SKM-1 (cell line): ENCODE measurements around the gene FBXL7.

Experiments
- DNase-seq: peaks from one replicate; lab custom pipeline; 2025; ENCODE audit not compliant: unreplicated experiment; lab: John Stamatoyannopoulos, UW

Gene FBXL7

DNA sequence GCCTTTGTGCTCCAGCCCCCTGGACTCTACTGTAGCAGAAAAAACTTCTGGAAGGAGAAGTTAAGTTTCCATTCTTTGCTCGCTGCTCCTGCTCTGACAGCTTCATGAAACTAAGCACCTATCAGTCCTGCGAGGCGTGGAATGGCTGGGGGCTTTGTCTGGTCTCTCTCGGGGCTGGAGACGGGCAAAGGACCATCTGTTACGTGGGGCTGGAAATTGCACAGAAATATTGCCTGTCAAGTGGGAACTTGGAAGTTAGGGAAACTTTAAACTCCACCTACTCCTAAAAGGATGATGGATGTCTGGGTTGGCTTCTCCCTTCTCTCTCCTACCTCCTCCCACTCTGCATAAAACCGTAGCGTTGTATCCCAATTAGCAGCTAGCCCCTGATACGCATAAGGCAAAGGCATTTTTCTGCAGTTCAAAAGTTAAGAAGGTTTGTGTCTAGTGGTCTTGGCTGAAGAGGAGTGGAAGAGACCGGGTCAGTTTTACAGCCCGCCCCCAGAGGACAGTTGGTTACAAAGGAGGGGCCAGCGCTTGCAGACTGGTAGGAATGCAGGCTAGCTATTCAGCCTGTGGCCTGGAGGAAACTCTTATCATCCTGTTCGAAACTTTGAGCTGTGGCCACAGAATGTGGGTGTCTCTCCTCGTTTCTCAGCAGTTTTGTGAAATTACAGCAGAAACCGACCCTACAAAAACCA, 1.3 kb downstream of the FBXL7 start:
- DNase-seq = no peak

DNA sequence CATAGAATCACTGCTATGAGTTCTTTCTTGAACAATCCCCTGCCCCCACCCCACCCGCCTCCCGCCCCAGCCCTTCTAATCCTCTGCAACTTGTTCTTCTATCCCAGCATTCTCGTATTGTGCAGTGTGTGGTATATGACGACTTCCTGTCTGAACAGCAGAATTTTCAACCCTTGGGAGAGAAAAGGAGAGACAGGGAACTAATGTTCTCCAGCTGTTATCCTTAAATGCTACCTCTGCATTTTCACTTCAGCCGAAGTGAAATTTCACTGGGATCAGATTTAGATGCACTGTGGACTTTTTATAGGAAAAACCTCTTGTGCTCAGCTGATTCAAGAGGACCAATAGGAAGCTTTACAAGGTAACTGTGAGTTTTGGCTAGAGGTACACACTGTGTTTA, 2.2 kb downstream of the FBXL7 start:
- DNase-seq = no peak

GRCh38 chr5:15506146-15506545, 6.2 kb downstream of the FBXL7 start:
- no peak for DNase-seq

DNA sequence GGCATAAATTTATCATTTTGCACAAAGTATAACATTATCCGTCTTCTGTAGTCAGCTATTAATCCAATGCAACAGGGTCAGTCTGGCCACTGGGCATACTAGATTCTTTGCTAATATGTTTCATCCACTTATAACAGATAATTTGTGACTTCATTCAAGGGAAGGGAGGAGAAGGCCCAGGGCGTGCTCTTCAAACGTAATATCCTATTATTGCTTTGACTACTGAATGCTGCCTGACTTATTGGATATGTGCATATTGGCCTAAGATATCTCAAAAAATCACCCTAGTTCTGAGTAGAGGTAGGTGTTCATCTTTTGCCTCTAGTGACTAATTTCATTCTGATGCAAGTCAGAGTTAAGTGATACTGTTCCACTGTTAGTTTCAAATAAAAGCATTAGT, 6.9 kb downstream of the FBXL7 start:
- no peak for DNase-seq

DNA sequence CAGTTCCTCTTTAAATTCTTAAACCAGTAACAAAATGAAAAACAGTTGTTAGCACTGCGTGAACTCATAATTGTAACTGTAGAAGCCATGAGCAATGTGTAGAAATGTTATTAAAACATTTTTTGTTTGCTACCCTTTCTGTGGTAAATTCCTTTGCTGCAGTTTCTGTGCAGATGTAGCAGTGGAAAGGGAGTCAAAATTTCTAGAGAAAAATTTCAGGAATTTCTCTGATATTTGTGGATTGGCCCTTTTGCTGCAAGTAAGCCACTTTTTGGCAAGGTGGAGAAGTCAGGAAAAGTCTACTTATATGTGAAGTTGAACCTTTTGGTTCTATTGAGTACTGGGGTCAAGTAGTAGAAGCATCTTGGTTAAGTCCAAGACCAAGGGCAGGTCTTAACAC, 10.1 kb downstream of the FBXL7 start:
- DNase-seq = no peak

DNA sequence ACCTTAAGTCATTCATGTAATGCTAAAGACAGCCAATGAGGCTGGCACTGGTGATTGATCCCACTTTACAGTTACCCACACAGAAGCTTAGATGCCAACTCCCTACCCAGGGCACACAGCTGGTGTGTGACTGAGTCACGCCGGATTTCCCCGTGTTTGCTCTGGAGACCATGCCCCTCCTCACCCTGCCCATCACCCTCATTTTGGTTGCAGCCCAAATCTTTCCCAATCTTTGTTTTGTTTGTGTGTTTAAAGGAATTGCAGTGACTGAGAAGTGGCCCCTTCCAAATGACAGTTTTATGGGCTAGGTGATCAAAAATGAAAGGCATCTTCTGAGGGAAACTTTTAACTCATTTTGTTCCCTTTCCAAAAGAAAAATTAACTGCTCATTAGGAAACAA, 10.9 kb downstream of the FBXL7 start:
- DNase-seq = no peak

DNA sequence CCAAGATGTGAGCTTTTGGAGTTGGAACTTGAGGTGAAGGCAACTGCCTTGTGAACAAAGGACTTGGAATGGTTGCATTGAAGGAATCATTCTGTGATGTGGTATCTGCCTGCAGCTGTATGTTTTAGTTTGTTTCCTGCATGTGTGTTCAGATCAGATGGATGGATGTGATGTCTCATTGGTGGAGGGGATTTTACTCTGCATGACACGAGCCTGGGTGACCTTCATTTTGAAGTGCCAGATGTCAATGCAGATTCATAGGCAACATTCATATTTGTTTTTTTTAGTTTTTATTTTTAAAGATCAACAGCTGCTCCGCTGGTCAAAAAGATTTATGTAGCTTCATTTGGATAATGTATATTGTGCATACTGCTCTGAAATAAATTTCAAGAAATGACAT, 13.5 kb downstream of the FBXL7 start:
- no peak for DNase-seq

- DNase-seq = no peak
Observed at GRCh38 chr5:15513911-15514310, 13.9 kb downstream of the FBXL7 start.

DNA sequence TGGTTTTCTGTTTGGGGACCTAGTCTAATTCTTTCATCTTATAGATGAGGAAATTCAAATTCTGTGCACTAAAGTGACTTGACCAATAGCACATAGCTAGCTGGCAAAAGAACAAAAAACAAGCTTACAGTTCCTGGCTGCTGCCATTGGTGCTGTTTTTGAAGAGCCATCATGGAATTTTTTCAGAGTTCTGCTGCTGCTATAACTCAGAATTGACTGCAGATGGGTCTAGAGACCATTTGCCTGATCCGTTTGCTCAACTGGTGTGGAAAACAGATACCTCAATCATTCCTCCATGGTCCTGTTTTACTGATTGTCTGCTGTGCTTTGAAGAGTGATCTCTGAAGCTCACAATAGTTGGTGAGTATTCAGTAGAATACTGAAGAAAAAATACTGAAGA, 15.2 kb downstream of the FBXL7 start:
- DNase-seq = no peak

- DNase-seq = no peak
Observed at GRCh38 chr5:15516486-15516885, 16.5 kb downstream of the FBXL7 start.

GRCh38 chr5:15518786-15519185, 18.8 kb downstream of the FBXL7 start:
- DNase-seq = no peak

- DNase-seq = no peak
Observed at GRCh38 chr5:15520856-15521255, 20.9 kb downstream of the FBXL7 start.

- DNase-seq = no peak
Observed at GRCh38 chr5:15521381-15522186, 21.6 kb downstream of the FBXL7 start.

DNA sequence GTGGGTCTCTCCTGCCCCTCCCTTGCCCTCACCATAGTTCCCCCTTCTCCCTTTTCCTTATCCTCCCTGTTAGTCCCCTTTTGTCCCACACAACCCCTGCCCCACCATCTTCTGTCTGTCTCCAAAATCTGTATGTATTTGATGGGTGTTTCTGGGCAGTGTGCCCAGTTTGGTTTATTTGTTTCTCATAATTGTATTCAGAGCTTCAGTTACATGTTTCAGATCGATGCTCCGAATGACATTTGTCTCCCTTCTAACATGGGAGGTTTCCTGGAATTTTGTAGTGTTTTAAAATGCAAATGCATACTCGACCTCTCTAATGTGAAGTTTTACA, 22.2 kb downstream of the FBXL7 start:
- no peak for DNase-seq

GRCh38 chr5:15524712-15525111, 24.7 kb downstream of the FBXL7 start:
- DNase-seq = no peak

GRCh38 chr5:15525703-15526275, 25.8 kb downstream of the FBXL7 start:
- DNase-seq = no peak

DNA sequence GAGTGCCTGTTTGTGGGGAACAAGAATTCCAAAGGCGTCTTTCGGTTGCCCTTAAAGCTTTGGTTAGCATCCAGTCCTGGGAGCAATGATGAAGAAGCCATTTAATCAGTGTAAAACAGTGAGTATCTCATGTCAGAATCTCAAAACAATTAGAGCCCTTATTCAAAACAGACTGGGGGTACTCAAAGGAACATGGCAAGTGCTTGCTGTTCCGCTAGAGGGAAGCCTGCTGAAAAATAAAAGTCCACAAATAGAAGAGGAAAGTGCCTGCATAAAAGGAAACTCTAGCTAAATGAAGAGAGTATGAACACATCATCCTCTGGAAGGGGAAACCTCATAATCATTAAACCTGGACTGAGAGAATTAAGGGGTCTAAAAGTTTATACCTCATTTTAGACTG, 26.4 kb downstream of the FBXL7 start:
- no peak for DNase-seq

DNA sequence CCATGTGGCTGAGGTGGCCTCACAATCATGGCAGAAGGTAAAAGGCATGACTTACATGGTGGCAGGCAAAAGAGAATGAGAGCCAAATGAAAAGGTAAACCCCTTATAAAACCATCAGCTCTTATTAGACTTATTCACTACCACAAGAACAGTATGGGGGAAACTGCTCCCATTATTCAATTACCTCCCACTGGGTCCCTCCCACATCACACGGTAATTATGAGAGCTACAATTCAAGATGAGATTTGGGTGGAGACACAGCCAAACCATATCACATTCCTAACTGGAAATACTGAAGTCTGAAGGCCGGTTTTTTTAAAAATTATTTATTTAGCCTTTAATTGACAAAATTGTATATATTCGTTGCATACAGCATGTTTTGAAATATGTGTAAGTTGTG, 28.5 kb downstream of the FBXL7 start:
- no peak for DNase-seq

- DNase-seq = no peak
Observed at GRCh38 chr5:15529013-15529412, 29.0 kb downstream of the FBXL7 start.

DNA sequence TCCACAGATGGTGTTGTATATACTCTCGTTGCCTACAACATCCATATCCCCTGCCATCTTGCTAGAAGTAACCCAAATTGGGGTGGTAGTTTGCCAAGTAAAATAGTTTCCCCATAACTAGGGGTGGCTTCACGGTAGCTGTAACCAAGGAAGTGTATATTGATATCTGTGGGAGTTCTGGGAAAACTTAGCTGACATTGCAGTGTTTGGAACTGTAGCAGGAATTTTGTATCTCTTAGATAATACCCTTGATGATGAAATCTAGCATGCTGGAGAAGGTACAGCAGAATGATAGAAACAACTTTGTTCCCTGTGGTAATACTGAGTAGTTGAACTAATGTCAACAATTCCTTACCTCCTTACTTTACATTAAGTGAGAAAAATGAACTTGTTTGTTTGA, 29.8 kb downstream of the FBXL7 start:
- DNase-seq = no peak

DNA sequence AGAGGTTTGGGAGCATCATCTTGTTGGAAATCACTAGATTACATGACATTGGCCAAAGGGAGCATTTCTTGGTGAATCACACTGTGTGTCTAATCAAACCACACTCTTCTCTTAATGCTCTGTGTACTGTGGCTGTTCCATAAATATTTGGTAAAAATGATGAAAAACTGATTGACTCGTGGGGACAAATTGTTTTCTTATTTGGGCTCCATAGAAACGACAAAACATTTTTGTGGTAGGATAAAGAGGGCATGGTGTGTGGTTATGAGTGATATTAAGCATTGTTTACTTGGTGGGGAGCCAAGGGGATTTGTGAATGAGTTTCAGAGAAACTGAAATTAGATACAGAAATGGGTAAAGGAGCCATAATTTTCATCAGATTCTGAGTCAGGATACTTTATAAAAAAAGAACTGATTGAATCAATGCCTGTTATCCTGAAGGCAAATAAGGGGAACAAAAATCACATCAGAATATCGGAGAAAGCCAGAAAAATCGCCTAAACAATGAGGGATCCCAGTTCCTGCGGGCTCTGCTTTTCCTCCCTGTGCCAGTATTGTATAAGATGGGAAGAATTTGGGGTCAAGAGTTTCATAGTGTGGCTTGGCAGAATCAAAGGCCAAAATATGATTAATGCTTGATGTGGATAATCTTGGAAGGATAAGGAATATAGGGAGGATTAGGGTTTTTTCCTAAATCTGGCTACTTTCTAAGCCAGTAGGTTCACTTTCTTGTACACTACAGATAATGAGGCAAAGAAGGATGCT, 33.3 kb downstream of the FBXL7 start:
- no peak for DNase-seq

DNA sequence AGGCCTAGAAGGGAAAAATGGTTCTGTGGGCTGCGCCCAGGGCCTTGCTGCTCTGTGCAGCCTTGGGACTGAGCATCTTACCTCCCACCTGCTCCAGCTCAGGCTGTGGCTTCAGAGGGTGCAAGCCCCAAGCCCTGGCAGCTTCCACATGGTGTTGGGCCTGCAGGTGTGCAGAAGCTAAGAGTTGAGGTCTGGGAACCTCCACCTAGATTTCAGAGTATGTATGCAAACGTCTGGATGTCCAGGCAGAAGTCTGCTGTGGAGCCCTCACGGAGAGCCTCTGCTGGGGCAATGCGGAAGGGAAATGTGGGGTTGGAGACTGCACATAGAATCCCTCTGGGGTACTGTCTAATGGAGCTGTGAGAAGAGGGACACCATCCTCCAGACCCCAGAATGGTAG, 36.0 kb downstream of the FBXL7 start:
- DNase-seq = no peak
